GM12892 (cell line): ENCODE measurements around the gene MALAT1. TPM values are rescaled to one million over a fixed set of nuclear protein-coding genes. Genes with fewer than 3 reads are reported as not detected.
A peak's percentile ranks its signal among the peaks of the same experiment; 100 is the strongest.
"Not testable (repeated sequence)": the region's sequence is repeated elsewhere in the genome, so short reads cannot be mapped to it uniquely, and the experiment has no call there.

ENCODE experiments used
- DNase-seq: peaks from one replicate; pipeline ENCODE4 v3.0.0; 2011; ENCODE audit not compliant: insufficient read length
- FAIRE-seq: peaks from 2 replicates; lab custom pipeline; 2011; peaks lifted over from hg19 to GRCh38; lab: Jason Lieb, UNC
- POLR2A ChIP-seq: IDR thresholded peaks from 2 replicates; pipeline ENCODE4 v1.6.1; 2011; ENCODE audit warnings: low read depth, low read length, control low read depth
- POLR2AphosphoS5 ChIP-seq: IDR thresholded peaks from 2 replicates; pipeline ENCODE4 v1.6.1; 2011; ENCODE audit warnings: low read depth, low read length, control low read depth
- TAF1 ChIP-seq: IDR thresholded peaks from 2 replicates; pipeline ENCODE4 v1.6.1; 2011; ENCODE audit warnings: low read depth, mild to moderate bottlenecking, control low read depth, low read length, borderline replicate concordance
- polyA plus RNA-seq: library from polyadenylated mRNA; unstranded; fragments of >200 nt; gene quantifications from one replicate; pipeline ENCODE4 v1.2.1, GENCODE V29; 2012; ENCODE audit warnings: missing spikeins, inconsistent platforms; ENCODE audit not compliant: missing spikeins

The MALAT1 gene
- 5,443 TPM for polyA plus RNA-seq

DNA sequence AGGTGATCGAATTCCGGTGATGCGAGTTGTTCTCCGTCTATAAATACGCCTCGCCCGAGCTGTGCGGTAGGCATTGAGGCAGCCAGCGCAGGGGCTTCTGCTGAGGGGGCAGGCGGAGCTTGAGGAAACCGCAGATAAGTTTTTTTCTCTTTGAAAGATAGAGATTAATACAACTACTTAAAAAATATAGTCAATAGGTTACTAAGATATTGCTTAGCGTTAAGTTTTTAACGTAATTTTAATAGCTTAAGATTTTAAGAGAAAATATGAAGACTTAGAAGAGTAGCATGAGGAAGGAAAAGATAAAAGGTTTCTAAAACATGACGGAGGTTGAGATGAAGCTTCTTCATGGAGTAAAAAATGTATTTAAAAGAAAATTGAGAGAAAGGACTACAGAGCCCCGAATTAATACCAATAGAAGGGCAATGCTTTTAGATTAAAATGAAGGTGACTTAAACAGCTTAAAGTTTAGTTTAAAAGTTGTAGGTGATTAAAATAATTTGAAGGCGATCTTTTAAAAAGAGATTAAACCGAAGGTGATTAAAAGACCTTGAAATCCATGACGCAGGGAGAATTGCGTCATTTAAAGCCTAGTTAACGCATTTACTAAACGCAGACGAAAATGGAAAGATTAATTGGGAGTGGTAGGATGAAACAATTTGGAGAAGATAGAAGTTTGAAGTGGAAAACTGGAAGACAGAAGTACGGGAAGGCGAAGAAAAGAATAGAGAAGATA is at the start of gene MALAT1:
Gene MALAT1, plus strand, starts transcription at position 69 of the 736 bp plus-strand sequence.
- no peak for DNase-seq

DNA sequence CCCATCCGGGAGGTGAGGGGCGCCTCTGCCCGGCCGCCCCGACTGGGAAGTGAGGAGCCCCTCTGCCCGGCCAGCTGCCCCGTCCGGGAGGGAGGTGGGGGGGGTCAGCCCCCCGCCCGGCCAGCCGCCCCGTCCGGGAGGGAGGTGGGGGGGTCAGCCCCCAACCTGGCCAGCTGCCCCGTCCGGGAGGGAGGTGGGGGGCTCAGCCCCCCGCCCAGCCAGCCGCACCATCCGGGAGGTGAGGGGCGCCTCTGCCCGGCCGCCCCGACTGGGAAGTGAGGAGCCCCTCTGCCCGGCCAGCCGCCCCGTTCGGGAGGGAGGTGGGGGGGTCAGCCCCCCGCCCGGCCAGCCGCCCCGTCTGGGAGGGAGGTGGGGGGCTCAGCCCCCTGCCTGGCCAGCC is 47.5 kb upstream of the MALAT1 start:
- not testable (repeated sequence) for FAIRE-seq, DNase-seq

More for the DNA sequence above, at the start of gene MALAT1:
- TF ChIP-seq POLR2A (peak; percentile 99), POLR2AphosphoS5 (peak; percentile 99), TAF1 (peak; percentile 100)
- peak; percentile 92 for FAIRE-seq

DNA sequence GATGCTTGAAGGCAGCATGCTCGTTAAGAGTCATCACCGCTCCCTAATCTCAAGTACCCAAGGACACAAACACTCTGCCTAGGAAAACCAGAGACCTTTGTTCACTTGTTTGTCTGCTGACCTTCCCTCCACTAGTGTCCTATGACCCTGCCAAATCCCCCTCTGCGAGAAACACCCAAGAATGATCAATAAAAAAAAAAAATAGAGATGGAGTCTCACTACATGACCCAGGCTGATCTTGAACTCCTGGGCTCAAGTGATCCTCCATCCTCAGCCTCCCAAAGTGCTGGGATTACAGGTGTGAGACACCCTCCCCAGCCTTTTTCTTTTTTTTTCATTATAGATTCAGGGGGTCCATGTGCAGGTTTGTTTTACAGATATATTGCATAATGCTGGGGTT is 46.6 kb upstream of the MALAT1 start:
- DNase-seq, FAIRE-seq: not testable (repeated sequence)

DNA sequence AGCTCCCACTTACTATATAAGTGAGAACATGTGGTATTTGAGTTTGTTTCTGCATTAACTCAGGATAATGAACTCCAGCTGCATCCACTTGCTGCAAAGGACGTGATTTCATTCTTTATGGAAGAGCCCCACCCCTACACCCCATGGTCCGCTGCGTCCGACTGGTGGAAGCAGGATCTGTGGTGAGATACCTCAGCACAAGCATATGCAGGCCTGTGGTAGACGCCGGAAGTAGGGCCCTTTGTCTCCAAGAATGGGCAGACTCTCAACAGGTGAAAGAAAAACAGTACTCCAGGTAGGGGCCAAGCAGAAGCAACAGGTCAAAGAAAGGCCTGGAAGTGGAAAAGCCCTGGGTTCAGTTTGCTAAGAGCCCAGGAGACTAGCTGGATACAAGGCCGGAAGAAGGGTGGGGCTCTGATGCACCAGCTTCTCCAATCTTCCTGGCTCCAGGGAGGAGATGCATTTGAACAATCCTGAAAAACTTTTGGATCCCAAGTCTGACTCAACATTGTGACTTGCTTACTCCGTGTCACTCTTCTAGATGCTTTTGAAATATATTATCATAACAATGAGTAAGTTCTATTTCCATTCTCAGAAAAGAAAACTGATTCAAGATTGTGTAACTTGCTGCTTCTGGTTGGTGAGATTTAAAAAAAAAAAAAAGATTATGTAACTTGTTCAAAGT is 45.9 kb upstream of the MALAT1 start:
- no peak for TF ChIP-seq TAF1
- TF ChIP-seq POLR2AphosphoS5 = no peak
- no peak for TF ChIP-seq POLR2A
- no peak for DNase-seq
- no peak for FAIRE-seq

DNA sequence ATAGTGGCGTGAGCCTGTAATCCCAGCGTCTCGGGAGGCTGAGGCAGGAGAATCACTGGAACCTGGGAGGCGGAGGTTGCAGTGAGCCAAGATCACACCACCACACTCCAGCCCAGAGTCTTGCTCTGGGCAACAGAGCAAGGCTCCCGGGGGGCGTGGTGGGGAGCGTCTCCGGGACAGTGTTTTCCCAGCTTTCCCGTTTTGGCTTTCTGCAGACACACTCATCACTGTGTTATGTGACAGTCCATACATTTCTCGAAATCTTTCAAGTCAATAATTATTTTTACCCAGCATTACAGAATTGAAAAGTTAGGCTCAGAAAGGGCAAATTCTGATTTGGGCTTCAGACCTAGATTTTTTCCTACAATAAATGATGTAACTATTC is 44.5 kb upstream of the MALAT1 start:
- no peak for FAIRE-seq
- DNase-seq = no peak

DNA sequence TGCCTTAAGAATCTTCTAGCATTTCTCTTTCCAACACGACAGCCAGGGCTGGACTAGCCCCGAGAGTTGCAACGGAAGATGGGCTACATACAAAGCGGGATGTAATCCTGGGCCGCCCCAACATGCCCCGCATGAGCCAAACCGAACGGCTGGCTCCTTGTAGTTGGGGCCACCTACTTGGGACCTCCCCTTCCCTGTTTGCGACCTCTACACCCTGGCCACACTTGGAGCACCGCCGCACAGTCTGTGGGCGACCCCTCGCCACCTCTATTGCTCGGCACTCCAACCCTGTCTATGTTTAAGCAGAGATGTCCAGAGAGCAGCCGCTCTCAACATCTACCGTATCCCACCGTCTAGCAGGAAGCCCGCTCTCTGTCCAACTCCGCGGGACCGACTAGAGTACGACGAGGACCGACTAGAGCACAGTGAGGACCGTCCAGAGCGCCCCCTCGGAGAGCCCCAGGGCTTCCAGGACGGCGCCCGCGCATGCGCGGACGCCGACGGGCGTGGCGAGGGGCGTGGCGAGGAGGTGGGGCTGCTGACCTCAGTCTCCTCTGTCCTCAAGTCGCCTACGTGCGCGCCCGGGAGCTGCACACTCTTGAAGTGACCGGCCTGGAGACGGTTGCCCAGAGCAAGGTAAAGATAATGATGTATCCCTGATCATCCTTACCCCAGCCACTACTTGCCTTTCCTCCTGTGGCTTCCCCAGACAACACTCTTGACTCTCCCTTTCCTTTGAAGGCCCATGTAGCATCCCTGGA is 44.0 kb upstream of the MALAT1 start:
- TF ChIP-seq POLR2AphosphoS5 = peak; percentile 98
- TF ChIP-seq POLR2A = peak; percentile 98
- peak; percentile 82; the same call in 1 of the 2 replicates for TF ChIP-seq TAF1
- DNase-seq (peak; percentile 97), FAIRE-seq (peak; percentile 93)

More for the DNA sequence above, 44.5 kb upstream of the MALAT1 start:
- TF ChIP-seq TAF1 = no peak

DNA sequence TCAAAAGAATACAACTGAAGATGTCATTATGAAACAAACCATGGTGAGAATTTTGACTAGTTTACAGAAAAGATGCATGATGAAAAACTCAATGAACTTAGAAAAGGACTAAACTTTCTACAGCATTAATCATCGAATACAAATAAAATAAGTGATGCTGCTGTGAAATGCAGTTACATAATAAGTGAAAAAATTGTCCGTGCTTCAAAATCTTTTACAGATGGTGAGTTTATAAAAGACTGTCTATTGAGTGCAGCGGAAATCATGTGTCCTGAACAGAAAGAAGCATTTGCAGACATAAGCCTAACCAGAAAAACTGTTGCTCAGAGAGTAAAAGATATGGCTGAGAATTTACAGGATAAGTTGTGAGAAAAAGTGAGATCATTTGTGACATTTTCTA is 42.4 kb upstream of the MALAT1 start:
- TF ChIP-seq POLR2AphosphoS5 (no peak), POLR2A (no peak), TAF1 (no peak)
- FAIRE-seq = no peak
- no peak for DNase-seq

DNA sequence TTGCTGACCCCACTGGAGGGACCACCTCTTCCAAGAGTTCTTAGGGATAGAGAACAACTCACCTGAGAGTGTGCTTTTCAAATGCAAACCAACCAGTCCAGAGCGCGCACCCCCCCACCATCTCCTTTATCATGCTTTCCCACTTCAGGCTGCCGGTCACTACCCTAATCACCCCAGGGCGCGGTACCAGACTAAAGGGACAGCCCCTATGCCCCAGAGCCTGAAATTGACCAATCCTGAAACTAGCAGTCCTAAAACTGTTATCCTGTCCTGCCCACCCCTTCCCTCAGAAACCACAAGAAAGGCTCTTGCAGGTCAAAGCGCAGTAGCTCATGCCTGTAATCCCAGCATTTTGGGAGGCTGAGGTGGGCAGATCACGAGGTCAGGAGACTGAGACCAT is 39.3 kb upstream of the MALAT1 start:
- no peak for TF ChIP-seq POLR2AphosphoS5
- no peak for TF ChIP-seq TAF1
- TF ChIP-seq POLR2A = no peak
- no peak for DNase-seq
- FAIRE-seq = no peak

DNA sequence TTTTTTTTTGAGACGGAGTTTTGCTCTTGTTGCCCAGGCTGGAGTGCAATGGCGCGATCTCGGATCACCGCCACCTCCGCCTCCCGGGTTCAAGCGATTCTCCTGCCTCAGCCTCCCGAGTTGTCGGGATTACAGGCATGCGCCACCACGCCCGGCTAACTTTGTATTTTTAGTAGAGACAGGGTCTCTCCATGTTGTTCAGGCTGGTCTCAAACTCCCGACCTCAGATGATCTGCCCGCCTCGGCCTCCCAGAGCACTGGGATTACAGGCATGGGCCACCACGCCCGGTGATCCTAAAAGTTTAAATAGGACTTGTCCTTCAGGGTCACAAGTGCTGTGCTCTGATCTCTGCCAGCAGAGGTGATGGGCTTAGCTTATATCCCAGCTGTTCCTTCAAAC is 33.4 kb upstream of the MALAT1 start:
- DNase-seq, FAIRE-seq: not testable (repeated sequence)

DNA sequence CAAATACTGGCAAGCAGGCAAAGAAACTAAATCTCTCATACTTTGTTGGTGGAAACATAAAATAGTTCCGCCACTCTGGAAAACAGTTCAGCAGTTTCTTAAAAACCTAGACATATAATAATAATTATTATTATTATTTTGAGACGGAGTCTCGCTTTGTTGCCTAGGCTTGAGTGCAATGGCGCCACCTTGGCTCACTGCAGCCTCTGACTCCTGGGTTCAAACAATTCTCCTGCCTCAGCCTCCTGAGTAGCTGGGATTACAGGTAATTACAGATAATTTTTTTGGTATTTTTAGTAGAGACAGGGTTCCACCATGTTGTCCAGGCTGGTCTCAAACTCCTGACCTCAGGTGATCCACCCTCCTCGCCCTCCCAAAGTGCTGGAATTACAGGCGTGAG is 31.5 kb upstream of the MALAT1 start:
- not testable (repeated sequence) for DNase-seq, FAIRE-seq

DNA sequence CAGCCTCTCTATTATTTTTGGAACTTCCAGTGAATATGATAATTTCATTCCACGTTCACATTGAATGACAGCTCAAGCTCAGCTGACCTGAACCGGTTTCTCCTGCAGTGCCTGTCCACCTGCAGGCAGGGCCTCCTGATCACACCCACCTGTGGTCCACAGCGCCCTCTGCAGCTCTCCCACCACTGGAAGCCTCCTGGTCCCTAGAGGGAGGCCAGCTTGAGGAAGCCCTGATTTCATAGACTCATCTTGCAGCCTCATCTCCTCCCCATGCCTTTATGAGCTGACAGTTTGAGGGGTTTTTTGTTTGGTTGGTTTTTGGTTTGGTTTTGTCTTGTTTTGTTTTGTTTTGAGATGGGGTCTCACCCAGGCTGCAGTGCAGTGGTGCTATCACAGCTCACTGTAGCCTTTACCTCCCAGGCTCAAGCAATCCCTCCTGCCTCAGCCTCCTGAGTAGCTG is 29.9 kb upstream of the MALAT1 start:
- TF ChIP-seq POLR2A = no peak
- FAIRE-seq (no peak), DNase-seq (peak; percentile 67)

DNA sequence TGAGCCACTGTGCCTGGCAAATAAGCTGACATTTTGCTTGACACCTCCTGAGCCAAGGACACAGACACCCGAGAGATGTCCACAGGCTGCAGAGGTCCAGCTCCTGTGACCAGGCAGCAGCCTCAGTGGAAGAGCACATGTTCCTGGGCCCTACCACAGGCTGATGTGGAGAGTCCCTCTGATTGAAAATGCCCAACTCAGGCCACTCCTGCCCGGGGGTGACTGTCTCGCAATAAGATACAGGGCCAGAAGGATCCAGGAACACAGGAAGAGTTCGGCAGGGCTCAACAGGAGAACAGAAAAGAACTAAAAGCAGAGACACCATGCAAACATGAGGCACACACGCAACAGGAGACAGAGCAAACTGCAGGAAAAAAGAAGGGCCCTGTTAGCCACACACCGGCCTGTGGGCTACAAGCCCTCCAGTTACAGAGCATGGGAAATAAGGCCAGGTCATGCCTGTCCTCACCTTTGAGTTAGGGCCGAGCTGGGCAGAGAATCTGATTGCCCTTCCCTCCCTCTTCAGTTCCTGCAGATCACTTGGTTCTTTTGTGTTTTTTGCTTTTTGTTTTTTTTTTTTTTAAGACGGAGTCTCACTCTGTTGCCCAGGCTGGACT is 28.3 kb upstream of the MALAT1 start:
- FAIRE-seq (no peak), DNase-seq (no peak)
- TF ChIP-seq TAF1 (no peak), POLR2A (no peak), POLR2AphosphoS5 (no peak)
